GM12878 (cell line): ENCODE results near the gene ARPP21.

Experiments
- CBFB ChIP-seq: IDR thresholded peaks from 2 replicates; pipeline ENCODE4 v1.6.1; 2016; ENCODE audit warnings: antibody characterized with exemption, low read depth
- CEBPB ChIP-seq, 2 experiments: fragments of 150-350 bp in 1 of 2; IDR thresholded peaks; 2 replicates each; pipeline ENCODE4 v1.6.1; 2012 to 2014; ENCODE audit warnings: low read depth in 2 of 2, low read length in 2 of 2, borderline replicate concordance in 1 of 2, inconsistent platforms in 1 of 2
- CTCF ChIP-seq, 3 experiments: IDR thresholded peaks in 2 of 3; conservative IDR thresholded peaks in 1 of 3; 2 replicates each; pipeline ENCODE4 v1.5.1; 2011; ENCODE audit warnings: low read depth in 3 of 3, low read length in 3 of 3, mild to moderate bottlenecking in 3 of 3, control low read depth in 2 of 3, moderate library complexity in 2 of 3, inconsistent platforms in 1 of 3, mixed read lengths in 1 of 3; ENCODE audit not compliant: control insufficient read depth in 2 of 3, insufficient read depth in 1 of 3; ENCODE audit errors: extremely low read depth in 1 of 3
- DPF2 ChIP-seq: fragments of 450-650 bp; IDR thresholded peaks from 2 replicates; pipeline ENCODE4 v1.6.1; 2017; ENCODE audit warnings: mild to moderate bottlenecking
- ELK1 ChIP-seq: IDR thresholded peaks from 2 replicates; pipeline ENCODE4 v1.6.1; 2012; ENCODE audit warnings: low read depth, low read length, improper control_type of control experiment
- EP300 ChIP-seq, 2 experiments: fragments of 150-350 bp in 1 of 2; IDR thresholded peaks; 2 replicates each; pipeline ENCODE4 v1.6.1; 2011 to 2012; ENCODE audit warnings: low read depth in 2 of 2, low read length in 2 of 2, borderline replicate concordance in 1 of 2, improper control_type of control experiment in 1 of 2, inconsistent platforms in 1 of 2; ENCODE audit not compliant: control insufficient read depth in 1 of 2
- MTA2 ChIP-seq: fragments of 450-650 bp; IDR thresholded peaks from 2 replicates; pipeline ENCODE4 v1.6.1; 2016; ENCODE audit warnings: low read depth, mild to moderate bottlenecking, moderate library complexity
- NR2F1 ChIP-seq: fragments of 450-650 bp; conservative IDR thresholded peaks from 2 replicates; pipeline ENCODE4 v1.6.1; 2017; ENCODE audit warnings: mild to moderate bottlenecking
- RCOR1 ChIP-seq: conservative IDR thresholded peaks from 2 replicates; pipeline ENCODE4 v1.6.1; 2012; ENCODE audit warnings: low read depth, low read length, improper control_type of control experiment
- STAT1 ChIP-seq: fragments of 450-650 bp; conservative IDR thresholded peaks from 2 replicates; pipeline ENCODE4 v1.6.1; 2014; ENCODE audit warnings: antibody characterized with exemption, mild to moderate bottlenecking
- TF ChIP-seq, protein P1 (sequence below): IDR thresholded peaks from 2 replicates; pipeline ENCODE4 v1.6.1; 2012; ENCODE audit warnings: mild to moderate bottlenecking, low read depth, low read length

GRCh38 chr3:35659768-35660167 is 20.4 kb downstream of the ARPP21 start:
- no peak for TF ChIP-seq CBFB
- TF ChIP-seq CEBPB (IDR thresholded peaks at IDR 0.05; ENCODE audit: borderline replicate concordance in 1 of 2, low read depth in 2 of 2, low read length in 2 of 2), result no peak
- TF ChIP-seq STAT1, result no peak
- no peak for TF ChIP-seq NR2F1
- TF ChIP-seq ELK1, result no peak
- no peak for TF ChIP-seq EP300 (IDR thresholded peaks at IDR 0.05; ENCODE audit: borderline replicate concordance in 1 of 2, control insufficient read depth in 1 of 2, low read depth in 2 of 2, low read length in 2 of 2)
- no peak for TF ChIP-seq MTA2
- TF ChIP-seq, protein P1, sequence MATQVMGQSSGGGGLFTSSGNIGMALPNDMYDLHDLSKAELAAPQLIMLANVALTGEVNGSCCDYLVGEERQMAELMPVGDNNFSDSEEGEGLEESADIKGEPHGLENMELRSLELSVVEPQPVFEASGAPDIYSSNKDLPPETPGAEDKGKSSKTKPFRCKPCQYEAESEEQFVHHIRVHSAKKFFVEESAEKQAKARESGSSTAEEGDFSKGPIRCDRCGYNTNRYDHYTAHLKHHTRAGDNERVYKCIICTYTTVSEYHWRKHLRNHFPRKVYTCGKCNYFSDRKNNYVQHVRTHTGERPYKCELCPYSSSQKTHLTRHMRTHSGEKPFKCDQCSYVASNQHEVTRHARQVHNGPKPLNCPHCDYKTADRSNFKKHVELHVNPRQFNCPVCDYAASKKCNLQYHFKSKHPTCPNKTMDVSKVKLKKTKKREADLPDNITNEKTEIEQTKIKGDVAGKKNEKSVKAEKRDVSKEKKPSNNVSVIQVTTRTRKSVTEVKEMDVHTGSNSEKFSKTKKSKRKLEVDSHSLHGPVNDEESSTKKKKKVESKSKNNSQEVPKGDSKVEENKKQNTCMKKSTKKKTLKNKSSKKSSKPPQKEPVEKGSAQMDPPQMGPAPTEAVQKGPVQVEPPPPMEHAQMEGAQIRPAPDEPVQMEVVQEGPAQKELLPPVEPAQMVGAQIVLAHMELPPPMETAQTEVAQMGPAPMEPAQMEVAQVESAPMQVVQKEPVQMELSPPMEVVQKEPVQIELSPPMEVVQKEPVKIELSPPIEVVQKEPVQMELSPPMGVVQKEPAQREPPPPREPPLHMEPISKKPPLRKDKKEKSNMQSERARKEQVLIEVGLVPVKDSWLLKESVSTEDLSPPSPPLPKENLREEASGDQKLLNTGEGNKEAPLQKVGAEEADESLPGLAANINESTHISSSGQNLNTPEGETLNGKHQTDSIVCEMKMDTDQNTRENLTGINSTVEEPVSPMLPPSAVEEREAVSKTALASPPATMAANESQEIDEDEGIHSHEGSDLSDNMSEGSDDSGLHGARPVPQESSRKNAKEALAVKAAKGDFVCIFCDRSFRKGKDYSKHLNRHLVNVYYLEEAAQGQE, result no peak
- TF ChIP-seq CTCF (IDR thresholded peaks at IDR 0.05 in 2 of 3, conservative IDR thresholded peaks at IDR 0.05 in 1 of 3; ENCODE audit: control insufficient read depth in 2 of 3, extremely low read depth in 1 of 3, insufficient read depth in 1 of 3, low read depth in 3 of 3, low read length in 3 of 3), result peak; percentile 29 to 49 (median 37); a peak in 5 of 6 replicates
- TF ChIP-seq RCOR1, result no peak
- TF ChIP-seq DPF2, result no peak
